NCI-H1436 (cell line): ENCODE data around the gene OR7G3.

ENCODE experiments used
- DNase-seq: peaks from one replicate; lab custom pipeline; 2025; lab: John Stamatoyannopoulos, UW

OR7G3 gene

GRCh38 chr19:9107375-9107774 lies 19.4 kb downstream of the OR7G3 start, which contains the start of gene OR7G2:
OR7G2 (minus strand) TSS chr19:9107475; CDS start chr19:9103243, 4,232 bp downstream.
- no peak for DNase-seq

- DNase-seq: no peak
These were observed 40.0 kb downstream of the OR7G3 start, which contains the start of gene OR1M1 for GRCh38 chr19:9086761-9087160. OR1M1 (plus strand) TSS chr19:9087061; CDS start chr19:9093245, 6,184 bp downstream.

GRCh38 chr19:9078651-9079050 lies 48.1 kb downstream of the OR7G3 start:
- no peak for DNase-seq

- DNase-seq: no peak
These were observed 49.8 kb downstream of the OR7G3 start for GRCh38 chr19:9076901-9077300.
